Vagina (tissue), 2 donors: ENCODE measurements around the gene IGSF10. TPM values are rescaled to one million over a fixed set of nuclear protein-coding genes. Genes with fewer than 3 reads are reported as not detected.
A peak's percentile ranks its signal among the peaks of the same experiment; 100 is the strongest.
"Not testable (repeated sequence)": the region's sequence is repeated elsewhere in the genome, so short reads cannot be mapped to it uniquely, and the experiment has no call there.

ENCODE experiments used
- DNase-seq, 2 donors: peaks; one replicate each; pipeline ENCODE4 v3.0.0-alpha.2; 2017; ENCODE audit errors: extremely low spot score in 2 of 2
- H3K27ac ChIP-seq: fragments of 200-600 bp; sonication (generic); one replicate; pipeline ENCODE4 v1.5.1; 2019
- H3K27me3 ChIP-seq: fragments of 200-600 bp; sonication (generic); one replicate; pipeline ENCODE4 v1.5.1; 2019
- H3K36me3 ChIP-seq, 2 donors: fragments of 200-600 bp; sonication (generic); one replicate each; pipeline ENCODE4 v1.5.1; 2017 to 2019
- H3K4me1 ChIP-seq: fragments of 200-600 bp; sonication (generic); one replicate; pipeline ENCODE4 v1.5.1; 2019
- H3K4me3 ChIP-seq, 2 donors: fragments of 200-600 bp; sonication (generic); 1 replicate in 1 of 2; 2 replicates in 1 of 2; pipeline ENCODE4 v1.5.1; 2016 to 2019
- H3K9me3 ChIP-seq: fragments of 200-600 bp; sonication (generic); one replicate; pipeline ENCODE4 v1.5.1; 2019
- CTCF ChIP-seq, 3 experiments: fragments of 450-650 bp in 2 of 3; fragments of 200-600 bp in 1 of 3; sonication (generic) in 1 of 3; IDR thresholded peaks; one replicate each; pipeline ENCODE4 v1.5.1; 2017 to 2019; ENCODE audit warnings: antibody characterized with exemption in 3 of 3, mild to moderate bottlenecking in 2 of 3, moderate library complexity in 2 of 3
- POLR2A ChIP-seq, 2 donors: fragments of 450-650 bp; IDR thresholded peaks; one replicate each; pipeline ENCODE4 v1.6.1; 2017; ENCODE audit warnings: antibody characterized with exemption in 2 of 2, mild to moderate bottlenecking in 2 of 2, moderate library complexity in 2 of 2
- POLR2AphosphoS5 ChIP-seq, 2 donors: sonication (generic); formaldehyde crosslinking; IDR thresholded peaks; one replicate each; pipeline ENCODE4 v1.9.0; 2017; ENCODE audit warnings: antibody characterized with exemption in 2 of 2, mild to moderate bottlenecking in 2 of 2, low read depth in 1 of 2; ENCODE audit not compliant: insufficient read depth in 1 of 2
- intact Hi-C: fragments of 100-400 bp; cut with DNase I; formaldehyde crosslinking; loops from one replicate; pipeline ENCODE4 v1.15.1; 2023
- total RNA-seq: library from RNA; depleted of rRNA; stranded (reverse); fragments of >200 nt; gene quantifications from one replicate; pipeline ENCODE4 v1.2.3, GENCODE V29; 2016

Gene IGSF10
- total RNA-seq, result 0.49 TPM

GRCh38 chr3:151460774-151461450 lies at the start of gene IGSF10:
TSS of gene IGSF10 (minus strand) at chr3:151461061. CDS start at chr3:151458709, 2,352 bp downstream.
- intact Hi-C loops, result no loop called here
- TF ChIP-seq POLR2AphosphoS5 (IDR thresholded peaks at IDR 0.05; ENCODE audit: insufficient read depth in 1 of 2, low read depth in 1 of 2), result no peak
- TF ChIP-seq POLR2A (IDR thresholded peaks at IDR 0.05), result no peak
- TF ChIP-seq CTCF (IDR thresholded peaks at IDR 0.05), result no peak
- no peak for DNase-seq
- no peaks in the 10 kb centered on the region for H3K9me3 ChIP-seq
- no peaks in the 10 kb centered on the region for H3K27me3 ChIP-seq
- H3K4me3 ChIP-seq, result peak within 1 kb of the TSS; percentile 34 to 37
- H3K27ac ChIP-seq, result no peak within 1 kb of the TSS
- peaks cover 6% of the 10 kb centered on the region for H3K4me1 ChIP-seq
- H3K36me3 ChIP-seq, result no peaks in the 10 kb centered on the region

DNA sequence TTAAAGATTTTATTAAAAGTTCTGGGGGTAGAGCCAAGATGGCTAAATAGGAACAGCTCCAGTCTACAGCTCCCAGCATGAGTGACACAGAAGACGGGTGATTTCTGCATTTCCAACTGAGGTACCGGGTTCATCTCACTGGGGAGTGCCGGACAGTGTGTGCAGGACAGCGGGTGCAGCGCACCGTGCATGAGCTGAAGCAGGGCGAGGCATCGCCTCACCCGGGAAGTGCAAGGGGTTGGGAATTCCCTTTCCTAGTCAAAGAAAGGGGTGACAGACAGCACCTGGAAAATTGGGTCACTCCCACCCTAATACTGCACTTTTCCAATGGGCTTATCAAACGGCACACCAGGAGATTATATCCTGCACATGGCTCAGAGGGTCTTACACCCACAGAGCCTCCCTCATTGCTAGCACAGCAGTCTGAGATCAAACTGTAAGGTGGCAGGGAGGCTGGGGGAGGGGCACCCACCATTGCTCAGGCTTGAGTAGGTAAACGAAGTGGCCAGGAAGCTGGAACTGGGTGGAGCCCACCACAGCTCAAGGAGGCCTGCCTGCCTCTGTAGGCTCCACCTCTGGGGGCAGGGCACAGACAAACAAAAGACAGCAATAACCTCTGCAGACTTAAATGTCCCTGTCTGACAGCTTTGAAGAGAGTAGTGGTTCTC lies 48.7 kb upstream of the IGSF10 start:
- H3K4me1 ChIP-seq, H3K27ac ChIP-seq, H3K9me3 ChIP-seq, H3K27me3 ChIP-seq, H3K36me3 ChIP-seq, H3K4me3 ChIP-seq, DNase-seq, intact Hi-C loops: not testable (repeated sequence)

DNA sequence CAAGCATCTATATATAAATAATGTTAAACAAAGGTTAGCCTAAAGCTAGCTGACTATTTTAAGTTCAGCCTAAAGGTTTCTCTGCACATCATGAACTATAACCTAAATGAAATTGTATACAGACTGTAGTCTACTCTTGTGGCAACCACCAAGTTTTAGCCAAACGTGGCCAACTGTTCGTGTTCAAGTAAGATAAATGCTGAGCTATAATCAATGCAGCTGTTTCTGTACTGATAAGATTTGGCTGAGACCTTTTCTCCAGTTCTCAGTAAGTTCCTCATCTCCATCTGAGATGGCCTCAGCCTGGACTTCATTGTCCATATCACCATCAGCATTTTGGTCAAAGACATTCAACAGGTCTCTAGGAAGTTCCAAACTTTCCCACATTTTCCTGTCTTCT lies 43.7 kb upstream of the IGSF10 start:
- no peaks in the 10 kb centered on the region for H3K36me3 ChIP-seq
- DNase-seq, result no peak
- intact Hi-C loops, result no loop called here
- no peaks in the 10 kb centered on the region for H3K9me3 ChIP-seq
- no peaks in the 10 kb centered on the region for H3K27me3 ChIP-seq
- TF ChIP-seq POLR2AphosphoS5 (IDR thresholded peaks at IDR 0.05; ENCODE audit: insufficient read depth in 1 of 2, low read depth in 1 of 2) (no peak), CTCF (IDR thresholded peaks at IDR 0.05) (no peak), POLR2A (IDR thresholded peaks at IDR 0.05) (no peak)
- H3K4me3 ChIP-seq, result no peak overlapping the region
- H3K4me1 ChIP-seq, result no peaks in the 10 kb centered on the region
- H3K27ac ChIP-seq, result no peak overlapping the region

GRCh38 chr3:151503074-151503473 lies 42.2 kb upstream of the IGSF10 start:
- intact Hi-C loops, result no loop called here

More at GRCh38 chr3:151503074-151503473, 42.2 kb upstream of the IGSF10 start:
- no peaks in the 10 kb centered on the region for H3K4me1 ChIP-seq
- no peak for DNase-seq
- H3K27me3 ChIP-seq, result no peaks in the 10 kb centered on the region
- no peak overlapping the region for H3K27ac ChIP-seq
- H3K4me3 ChIP-seq, result no peak overlapping the region
- H3K9me3 ChIP-seq, result no peaks in the 10 kb centered on the region
- no peaks in the 10 kb centered on the region for H3K36me3 ChIP-seq
- TF ChIP-seq POLR2AphosphoS5 (IDR thresholded peaks at IDR 0.05; ENCODE audit: insufficient read depth in 1 of 2, low read depth in 1 of 2) (no peak), POLR2A (IDR thresholded peaks at IDR 0.05) (no peak), CTCF (IDR thresholded peaks at IDR 0.05) (no peak)
